Endothelial cell of umbilical vein (primary cell): ENCODE data around the gene NUP35.

ENCODE experiments used
- CTCF ChIP-seq, 2 donors: IDR thresholded peaks; 1 replicate in 1 of 2; 2 replicates in 1 of 2; pipeline ENCODE4 v1.5.1; 2011; ENCODE audit warnings: low read length in 2 of 2, mild to moderate bottlenecking in 2 of 2, moderate library complexity in 2 of 2, control low read depth in 1 of 2, inconsistent platforms in 1 of 2, low read depth in 1 of 2; ENCODE audit not compliant: insufficient read depth in 1 of 2; ENCODE audit errors: extremely low read depth in 1 of 2
- MYC ChIP-seq: IDR thresholded peaks from one replicate; pipeline ENCODE4 v1.6.1; 2011; ENCODE audit warnings: mild to moderate bottlenecking, low read depth, low read length
- POLR2A ChIP-seq: IDR thresholded peaks from 2 replicates; pipeline ENCODE4 v1.6.1; 2012; ENCODE audit warnings: low read depth, mild to moderate bottlenecking, control low read depth, low read length

GRCh38 chr2:183148955-183149354, 24.7 kb downstream of the NUP35 start:
- TF ChIP-seq POLR2A (no peak), CTCF (IDR thresholded peaks at IDR 0.05; ENCODE audit: extremely low read depth in 1 of 2, insufficient read depth in 1 of 2, low read depth in 1 of 2, low read length in 2 of 2) (no peak), MYC (no peak)
